T-helper 17 cell (primary cell): Measurements from ENCODE around the gene FES. TPM values are rescaled to one million over a fixed set of nuclear protein-coding genes. Genes with fewer than 3 reads are reported as not detected.

Experiments used
- ATAC-seq: fragments of 150-1000 bp; cut with Tn5 transposase; 2 replicates; pipeline ENCODE4 v1.10.0; 2021; ENCODE audit warnings: mild to moderate bottlenecking, moderate library complexity
- DNase-seq, 3 donors: peaks; one replicate each; pipeline versions ENCODE4 v3.0.0 to v3.0.0-alpha.2; 2020 to 2021
- H3K9me3 ChIP-seq: one replicate; pipeline ENCODE4 v1.7.0; 2013; ENCODE audit warnings: low read length, mild to moderate bottlenecking; ENCODE audit not compliant: control insufficient read depth, poor library complexity, severe bottlenecking
- H3K27ac Mint-ChIP-seq: one replicate; pipeline ENCODE4 v1.8.0; 2022; ENCODE audit warnings: mild to moderate bottlenecking, moderate library complexity, mixed read lengths
- H3K27me3 Mint-ChIP-seq: one replicate; pipeline ENCODE4 v1.8.0; 2022; ENCODE audit warnings: mixed read lengths
- H3K36me3 Mint-ChIP-seq: one replicate; pipeline ENCODE4 v1.8.0; 2022; ENCODE audit warnings: low read depth, mixed read lengths
- H3K4me1 Mint-ChIP-seq: one replicate; pipeline ENCODE4 v1.8.0; 2022; ENCODE audit warnings: mild to moderate bottlenecking, mixed read lengths
- H3K4me3 Mint-ChIP-seq: one replicate; pipeline ENCODE4 v1.8.0; 2022; ENCODE audit warnings: mild to moderate bottlenecking, moderate library complexity, mixed read lengths
- total RNA-seq, 4 donors: library from RNA in 2 of 4; stranded (reverse) in 2 of 4; gene quantifications; one replicate each; pipeline ENCODE4 v1.2.3 and lab custom pipeline; 2022 to 2026

The FES gene
- total RNA-seq, 2 donors from 2014 or later: 6.0 to 12.7 TPM

- peaks cover 38% of the 10 kb centered on the region for H3K4me1 Mint-ChIP-seq
- H3K9me3 ChIP-seq: no peaks in the 10 kb centered on the region
- DNase-seq (no peak), ATAC-seq (no peak)
- no peaks in the 10 kb centered on the region for H3K27me3 Mint-ChIP-seq
- H3K27ac Mint-ChIP-seq: no peak overlapping the region
- H3K36me3 Mint-ChIP-seq: no peaks in the 10 kb centered on the region
- no peak overlapping the region for H3K4me3 Mint-ChIP-seq
Observed at GRCh38 chr15:90865702-90866101, 18.6 kb upstream of the FES start.

GRCh38 chr15:90866161-90866715 lies 18.1 kb upstream of the FES start:
- Mint-ChIP-seq H3K36me3 (peaks cover 2% of the 10 kb centered on the region), H3K4me1 (peaks cover 40% of the 10 kb centered on the region), H3K27me3 (no peaks in the 10 kb centered on the region), H3K27ac (peak overlapping the region; percentile 66), H3K4me3 (no peak overlapping the region)
- ATAC-seq: no peak
- H3K9me3 ChIP-seq: no peaks in the 10 kb centered on the region
- DNase-seq: no peak

- H3K9me3 ChIP-seq: no peaks in the 10 kb centered on the region
- ATAC-seq: no peak
- no peak for DNase-seq
- H3K4me3 Mint-ChIP-seq: no peak overlapping the region
- H3K36me3 Mint-ChIP-seq: peaks cover 2% of the 10 kb centered on the region
- no peaks in the 10 kb centered on the region for H3K27me3 Mint-ChIP-seq
- H3K27ac Mint-ChIP-seq: peak overlapping the region; percentile 66
- H3K4me1 Mint-ChIP-seq: peaks cover 40% of the 10 kb centered on the region
Observed at GRCh38 chr15:90866800-90867199, 17.5 kb upstream of the FES start.

GRCh38 chr15:90868261-90868689 lies 16.0 kb upstream of the FES start, which contains the start of gene FURIN:
TSS of gene FURIN (plus strand) at chr15:90868588. CDS start at chr15:90875741, 7,153 bp downstream.
- no peaks in the 10 kb centered on the region for H3K9me3 ChIP-seq
- peaks cover 44% of the 10 kb centered on the region for H3K4me1 Mint-ChIP-seq
- H3K36me3 Mint-ChIP-seq: peaks cover 2% of the 10 kb centered on the region
- no peaks in the 10 kb centered on the region for H3K27me3 Mint-ChIP-seq
- ATAC-seq (no peak), DNase-seq (no peak)
- H3K4me3 Mint-ChIP-seq: peak within 1 kb of the TSS; percentile 92
- H3K27ac Mint-ChIP-seq: peak within 1 kb of the TSS; percentile 95

- Mint-ChIP-seq H3K4me1 (peaks cover 45% of the 10 kb centered on the region), H3K27me3 (no peaks in the 10 kb centered on the region), H3K36me3 (peaks cover 2% of the 10 kb centered on the region), H3K4me3 (peak overlapping the region; percentile 92), H3K27ac (peak overlapping the region; percentile 95)
- DNase-seq (no peak), ATAC-seq (no peak)
- H3K9me3 ChIP-seq: no peaks in the 10 kb centered on the region
Observed at GRCh38 chr15:90869140-90869541, 15.2 kb upstream of the FES start.

- Mint-ChIP-seq H3K4me1 (peaks cover 46% of the 10 kb centered on the region), H3K36me3 (peaks cover 2% of the 10 kb centered on the region), H3K4me3 (peak overlapping the region; percentile 92), H3K27me3 (no peaks in the 10 kb centered on the region), H3K27ac (peak overlapping the region; percentile 95)
- ATAC-seq: peak; percentile 39
- no peaks in the 10 kb centered on the region for H3K9me3 ChIP-seq
- peak in 1 of 3 donors; percentile 41 for DNase-seq
Observed at GRCh38 chr15:90869601-90870353, 14.5 kb upstream of the FES start.

- no peaks in the 10 kb centered on the region for H3K9me3 ChIP-seq
- DNase-seq: no peak
- H3K4me3 Mint-ChIP-seq: peak overlapping the region; percentile 92
- ATAC-seq: no peak
- H3K27ac Mint-ChIP-seq: peak overlapping the region; percentile 95
- peaks cover 46% of the 10 kb centered on the region for H3K4me1 Mint-ChIP-seq
- no peaks in the 10 kb centered on the region for H3K27me3 Mint-ChIP-seq
- peaks cover 2% of the 10 kb centered on the region for H3K36me3 Mint-ChIP-seq
Observed at GRCh38 chr15:90870354-90871138, 13.8 kb upstream of the FES start.

- ATAC-seq (peak; percentile 34), DNase-seq (no peak)
- H3K36me3 Mint-ChIP-seq: peaks cover 2% of the 10 kb centered on the region
- no peaks in the 10 kb centered on the region for H3K27me3 Mint-ChIP-seq
- H3K4me1 Mint-ChIP-seq: peaks cover 44% of the 10 kb centered on the region
- peak overlapping the region; percentile 92 for H3K4me3 Mint-ChIP-seq
- no peaks in the 10 kb centered on the region for H3K9me3 ChIP-seq
- peak overlapping the region; percentile 95 for H3K27ac Mint-ChIP-seq
Observed at GRCh38 chr15:90871139-90871715, 13.1 kb upstream of the FES start.

- DNase-seq: no peak
- H3K4me3 Mint-ChIP-seq: peak overlapping the region; percentile 91
- H3K4me1 Mint-ChIP-seq: peaks cover 43% of the 10 kb centered on the region
- no peaks in the 10 kb centered on the region for H3K9me3 ChIP-seq
- peaks cover 4% of the 10 kb centered on the region for H3K36me3 Mint-ChIP-seq
- H3K27ac Mint-ChIP-seq: peak overlapping the region; percentile 95
- no peaks in the 10 kb centered on the region for H3K27me3 Mint-ChIP-seq
- peak; percentile 18 for ATAC-seq
Observed at GRCh38 chr15:90871716-90872485, 12.4 kb upstream of the FES start.

GRCh38 chr15:90872486-90873184 lies 11.7 kb upstream of the FES start:
- Mint-ChIP-seq H3K27me3 (no peaks in the 10 kb centered on the region), H3K36me3 (peaks cover 4% of the 10 kb centered on the region), H3K4me1 (peaks cover 46% of the 10 kb centered on the region), H3K4me3 (peak overlapping the region; percentile 91), H3K27ac (peak overlapping the region; percentile 95)
- ATAC-seq (peak; percentile 41), DNase-seq (no peak)
- H3K9me3 ChIP-seq: no peaks in the 10 kb centered on the region

- Mint-ChIP-seq H3K4me1 (peaks cover 41% of the 10 kb centered on the region), H3K27me3 (no peaks in the 10 kb centered on the region), H3K4me3 (peak overlapping the region; percentile 91), H3K27ac (peak overlapping the region; percentile 95), H3K36me3 (peaks cover 4% of the 10 kb centered on the region)
- no peaks in the 10 kb centered on the region for H3K9me3 ChIP-seq
- ATAC-seq (no peak), DNase-seq (no peak)
Observed at GRCh38 chr15:90873488-90873997, 10.8 kb upstream of the FES start.
